Testis (tissue), 3 donors: ENCODE measurements around the gene MEF2C. TPM values are rescaled to one million over a fixed set of nuclear protein-coding genes. Genes with fewer than 3 reads are reported as not detected.
A peak's percentile ranks its signal among the peaks of the same experiment; 100 is the strongest.
"Not testable (repeated sequence)": the region's sequence is repeated elsewhere in the genome, so short reads cannot be mapped to it uniquely, and the experiment has no call there.

Experiments used
- DNase-seq: peaks from one replicate; pipeline ENCODE4 v3.0.0-alpha.2; 2019
- H3K27ac ChIP-seq, 2 donors: fragments of 200-600 bp; sonication (generic); one replicate each; pipeline ENCODE4 v1.5.1; 2019
- H3K27me3 ChIP-seq: fragments of 200-600 bp; sonication (generic); one replicate; pipeline ENCODE4 v1.5.1; 2019
- H3K36me3 ChIP-seq: fragments of 200-600 bp; sonication (generic); one replicate; pipeline ENCODE4 v1.5.1; 2017; ENCODE audit warnings: low read depth; ENCODE audit errors: missing control alignments
- H3K4me1 ChIP-seq: fragments of 200-600 bp; sonication (generic); one replicate; pipeline ENCODE4 v1.5.1; 2019
- H3K4me3 ChIP-seq, 2 donors: fragments of 200-600 bp; sonication (generic); one replicate each; pipeline ENCODE4 v1.5.1; 2017 to 2019
- H3K9me3 ChIP-seq: fragments of 200-600 bp; sonication (generic); one replicate; pipeline ENCODE4 v1.5.1; 2017
- POLR2A ChIP-seq: fragments of 450-650 bp; IDR thresholded peaks from one replicate; pipeline ENCODE4 v1.6.1; 2017; ENCODE audit warnings: antibody characterized with exemption, mild to moderate bottlenecking, moderate library complexity
- WGBS, 2 donors: methylation state at CpG; one replicate each; pipeline ENCODE4 v1.1.5; 2018; 5-methylcytosine and 5-hydroxymethylcytosine counted together
- intact Hi-C: fragments of 100-400 bp; cut with DNase I; formaldehyde crosslinking; loops from one replicate; pipeline ENCODE4 v1.15.1; 2023; ENCODE audit warnings: low total_unique reads
- polyA plus RNA-seq: library from polyadenylated mRNA; stranded (reverse); fragments of 350-450 nt; fragmentation: Illumina TruSeq; extraction: RNeasy Lipid Tissue Mini Kit (QIAGEN cat#74804); gene quantifications from one replicate; pipeline ENCODE4 v1.2.3, GENCODE V29; 2014; ENCODE audit warnings: low read depth, low replicate concordance; ENCODE audit not compliant: insufficient read depth
- total RNA-seq, 2 donors: library from RNA; depleted of rRNA; stranded (reverse); fragments of >200 nt; gene quantifications; one replicate each; pipeline ENCODE4 v1.2.3, GENCODE V29; 2016
- TF ChIP-seq, protein P1 (sequence below), 3 experiments: fragments of 450-650 bp in 2 of 3; fragments of 200-600 bp in 1 of 3; sonication (generic) in 1 of 3; IDR thresholded peaks; one replicate each; pipeline ENCODE4 v1.5.1; 2016 to 2019; ENCODE audit warnings: antibody characterized with exemption in 3 of 3, mild to moderate bottlenecking in 2 of 3, moderate library complexity in 1 of 3

Gene MEF2C
- total and polyA plus RNA-seq, 3 donors from 2014 or later, result 18.3 to 53.1 (median 19.9) TPM

DNA sequence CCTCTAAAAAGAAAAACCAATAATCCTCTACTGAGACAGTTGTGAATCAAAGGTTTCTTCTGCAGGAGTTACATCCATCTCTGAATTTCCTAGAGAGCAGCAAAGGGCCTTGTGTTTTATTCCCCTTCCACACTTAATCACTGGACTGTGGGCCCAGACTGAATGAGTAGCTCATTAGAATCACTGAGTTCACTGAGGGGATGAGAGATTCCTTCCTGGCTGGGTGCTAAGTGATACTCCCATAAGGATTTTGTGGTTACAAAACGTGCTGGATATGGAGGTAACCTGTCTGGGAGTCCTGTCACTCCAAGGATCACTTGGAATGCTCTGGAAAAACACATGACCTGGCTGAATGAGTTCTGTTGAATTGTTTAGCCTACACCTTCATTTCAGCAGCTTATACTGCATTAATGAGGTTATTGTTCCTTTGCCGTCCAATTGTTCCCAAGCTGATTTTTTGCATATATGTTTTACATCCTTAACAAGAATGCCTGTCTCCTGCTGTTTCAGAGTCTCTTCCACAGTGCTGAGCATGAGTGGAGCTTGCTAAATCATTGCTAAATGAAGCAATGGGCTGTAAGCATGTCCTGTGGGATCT, 82.9 kb downstream of the MEF2C start:
- intact Hi-C loops, result no loop called here

DNA sequence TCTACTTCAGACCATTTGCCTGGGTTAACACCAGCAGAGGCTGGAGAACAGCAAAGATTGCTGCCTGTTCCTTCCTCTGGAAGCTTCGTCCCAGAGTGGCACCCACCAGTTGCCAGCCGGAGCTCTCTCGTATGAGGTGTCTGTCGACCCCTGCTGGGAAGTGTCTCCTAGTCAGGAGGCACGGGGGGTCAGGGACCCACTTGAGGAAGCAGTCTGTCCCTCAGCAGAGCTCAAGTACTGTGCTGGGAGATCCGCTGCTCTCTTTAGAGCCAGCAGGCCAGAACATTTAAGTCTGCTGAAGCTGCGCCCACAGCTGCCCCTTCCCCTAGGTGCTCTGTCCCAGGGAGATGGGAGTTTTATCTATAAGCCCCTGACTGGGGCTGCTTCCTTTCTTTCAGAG, 84.1 kb downstream of the MEF2C start:
- H3K9me3 ChIP-seq, H3K4me1 ChIP-seq, DNase-seq, H3K27ac ChIP-seq, intact Hi-C loops, H3K27me3 ChIP-seq, H3K4me3 ChIP-seq, H3K36me3 ChIP-seq: not testable (repeated sequence)
- WGBS, 2 donors, result 94 to 100% methylated on average over 2 to 7 of the region's 7 CpGs

More for the DNA sequence above, 82.9 kb downstream of the MEF2C start:
- Histone ChIP-seq H3K27ac (no peak overlapping the region), H3K9me3 (no peaks in the 10 kb centered on the region), H3K36me3 (no peaks in the 10 kb centered on the region), H3K27me3 (no peaks in the 10 kb centered on the region), H3K4me3 (no peak overlapping the region), H3K4me1 (no peaks in the 10 kb centered on the region)
- DNase-seq, result no peak
- WGBS, 2 donors, result 75 to 77% methylated on average over 2 of the region's 2 CpGs
- TF ChIP-seq, protein P1, sequence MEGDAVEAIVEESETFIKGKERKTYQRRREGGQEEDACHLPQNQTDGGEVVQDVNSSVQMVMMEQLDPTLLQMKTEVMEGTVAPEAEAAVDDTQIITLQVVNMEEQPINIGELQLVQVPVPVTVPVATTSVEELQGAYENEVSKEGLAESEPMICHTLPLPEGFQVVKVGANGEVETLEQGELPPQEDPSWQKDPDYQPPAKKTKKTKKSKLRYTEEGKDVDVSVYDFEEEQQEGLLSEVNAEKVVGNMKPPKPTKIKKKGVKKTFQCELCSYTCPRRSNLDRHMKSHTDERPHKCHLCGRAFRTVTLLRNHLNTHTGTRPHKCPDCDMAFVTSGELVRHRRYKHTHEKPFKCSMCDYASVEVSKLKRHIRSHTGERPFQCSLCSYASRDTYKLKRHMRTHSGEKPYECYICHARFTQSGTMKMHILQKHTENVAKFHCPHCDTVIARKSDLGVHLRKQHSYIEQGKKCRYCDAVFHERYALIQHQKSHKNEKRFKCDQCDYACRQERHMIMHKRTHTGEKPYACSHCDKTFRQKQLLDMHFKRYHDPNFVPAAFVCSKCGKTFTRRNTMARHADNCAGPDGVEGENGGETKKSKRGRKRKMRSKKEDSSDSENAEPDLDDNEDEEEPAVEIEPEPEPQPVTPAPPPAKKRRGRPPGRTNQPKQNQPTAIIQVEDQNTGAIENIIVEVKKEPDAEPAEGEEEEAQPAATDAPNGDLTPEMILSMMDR (IDR thresholded peaks at IDR 0.05), result no peak
- TF ChIP-seq POLR2A, result no peak

DNA sequence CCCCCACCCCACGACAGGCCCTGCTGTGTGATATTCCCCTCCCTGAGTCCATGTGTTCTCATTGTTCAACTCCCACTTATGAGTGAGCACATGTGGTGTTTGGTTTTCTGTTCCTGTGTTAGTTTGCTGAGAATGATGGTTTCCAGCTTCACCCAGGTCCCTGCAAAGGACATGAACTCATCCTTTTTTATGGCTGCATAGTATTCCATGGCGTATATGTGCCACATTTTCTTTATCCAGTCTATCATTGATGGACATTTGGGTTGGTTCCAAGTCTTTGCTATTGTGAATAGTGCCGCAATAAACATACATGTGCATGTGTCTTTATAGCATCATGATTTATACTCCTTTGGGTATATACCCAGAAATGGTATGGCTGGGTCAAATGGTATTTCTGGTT, 89.2 kb downstream of the MEF2C start:
- H3K9me3 ChIP-seq, H3K27me3 ChIP-seq, intact Hi-C loops, H3K27ac ChIP-seq, H3K4me1 ChIP-seq, DNase-seq, H3K36me3 ChIP-seq, H3K4me3 ChIP-seq: not testable (repeated sequence)
- 89 to 94% methylated on average over 3 of the region's 3 CpGs for WGBS, 2 donors

DNA sequence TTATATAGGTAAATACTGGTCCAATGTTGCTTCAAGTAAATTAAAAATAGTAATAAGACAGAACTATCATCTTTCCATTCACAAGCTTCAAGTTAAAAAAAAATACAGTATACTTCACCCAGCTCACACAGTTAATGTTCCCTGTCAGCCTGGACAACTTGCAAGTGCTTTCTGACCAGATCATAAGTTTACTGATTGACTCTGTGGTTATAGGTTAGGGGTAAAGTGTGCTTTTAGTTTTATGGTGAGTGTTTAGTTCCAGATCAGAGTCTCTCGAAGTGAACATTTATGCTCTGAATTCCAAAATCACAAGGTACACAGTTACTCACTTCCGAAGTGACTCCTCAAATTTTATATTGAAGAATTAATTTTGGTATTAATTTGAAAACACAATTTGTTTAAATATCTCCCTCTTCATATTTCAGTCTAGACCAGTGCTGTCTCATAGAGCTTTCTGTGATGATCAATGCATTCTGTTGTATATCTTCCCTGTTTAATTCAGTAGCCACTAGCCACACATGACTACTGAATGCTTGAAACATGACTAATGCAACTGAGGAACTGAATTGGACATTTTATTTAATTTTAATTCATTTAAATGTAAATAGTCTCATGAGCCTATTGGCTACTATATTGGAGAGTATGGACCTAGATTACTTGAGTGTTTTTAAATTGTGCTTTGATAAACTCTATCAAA, 90.7 kb downstream of the MEF2C start:
- intact Hi-C loops, result no loop called here
- no peak for TF ChIP-seq POLR2A
- TF ChIP-seq, protein P1 (IDR thresholded peaks at IDR 0.05), result no peak
- Histone ChIP-seq H3K4me1 (no peaks in the 10 kb centered on the region), H3K36me3 (no peaks in the 10 kb centered on the region), H3K9me3 (no peaks in the 10 kb centered on the region), H3K27ac (no peak overlapping the region), H3K27me3 (no peaks in the 10 kb centered on the region), H3K4me3 (no peak overlapping the region)
- no peak for DNase-seq
- WGBS, 2 donors, result 94 to 96% methylated on average over 2 of the region's 2 CpGs

DNA sequence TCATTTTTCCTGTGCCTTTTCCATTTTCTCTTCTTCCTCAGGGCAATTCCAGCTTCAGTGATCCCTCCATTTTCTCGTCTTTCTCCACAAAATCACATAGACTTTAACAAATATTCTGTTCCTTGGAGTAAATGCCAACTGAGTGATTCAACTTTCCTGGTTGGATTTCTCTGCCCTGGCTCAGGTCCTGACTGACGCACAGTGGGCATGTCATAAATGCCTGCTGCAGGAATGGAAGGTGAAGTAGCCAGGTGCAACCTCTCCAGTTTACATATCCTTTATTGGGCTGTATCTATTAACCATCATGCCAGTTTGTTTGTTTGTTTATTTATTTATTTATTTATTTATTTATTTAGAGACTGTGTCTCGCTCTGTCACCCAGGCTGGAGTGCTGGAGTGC, 95.1 kb downstream of the MEF2C start:
- intact Hi-C loops, result no loop called here
- H3K27ac ChIP-seq, result peak overlapping the region; percentile 10 to 63
- H3K4me3 ChIP-seq, result no peak overlapping the region
- no peak for TF ChIP-seq POLR2A
- TF ChIP-seq, protein P1 (IDR thresholded peaks at IDR 0.05), result no peak
- 92 to 93% methylated on average over 3 of the region's 3 CpGs for WGBS, 2 donors
- H3K4me1 ChIP-seq, result peaks cover 22% of the 10 kb centered on the region
- H3K9me3 ChIP-seq, result no peaks in the 10 kb centered on the region
- H3K36me3 ChIP-seq, result no peaks in the 10 kb centered on the region
- H3K27me3 ChIP-seq, result no peaks in the 10 kb centered on the region
- no peak for DNase-seq

DNA sequence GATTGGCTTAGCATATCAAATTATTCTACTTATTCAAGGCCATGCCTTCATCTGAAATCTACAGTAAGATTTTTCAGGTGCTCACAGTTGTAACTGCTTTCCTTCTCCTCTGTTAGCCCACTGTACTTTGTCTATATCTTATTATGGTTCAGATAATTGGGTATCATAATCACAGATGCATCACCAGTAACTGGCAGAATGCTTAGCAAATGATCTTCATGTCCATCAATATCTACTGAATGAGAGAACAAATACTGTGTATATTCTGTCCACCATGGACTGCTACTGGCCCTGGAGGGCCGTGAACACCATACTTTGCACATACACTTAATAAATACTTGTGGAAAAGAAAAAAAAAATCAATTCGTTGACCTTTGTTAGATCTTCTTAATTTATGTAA, 96.2 kb downstream of the MEF2C start:
- intact Hi-C loops, result no loop called here
- Histone ChIP-seq H3K4me1 (peaks cover 22% of the 10 kb centered on the region), H3K27ac (peak overlapping the region; percentile 63 to 85), H3K36me3 (no peaks in the 10 kb centered on the region), H3K9me3 (no peaks in the 10 kb centered on the region), H3K27me3 (no peaks in the 10 kb centered on the region), H3K4me3 (no peak overlapping the region)
- TF ChIP-seq POLR2A, result no peak
- TF ChIP-seq, protein P1 (IDR thresholded peaks at IDR 0.05), result no peak
- WGBS, 2 donors, result 91 to 93% methylated on average over 2 of the region's 2 CpGs
- DNase-seq, result no peak
